Stomach (tissue), 4 donors: ENCODE measurements around the gene CCDC116.

Source experiments
- EP300 ChIP-seq: sonication (generic); formaldehyde crosslinking; IDR thresholded peaks from one replicate; pipeline ENCODE4 v1.6.1; 2017; ENCODE audit warnings: antibody characterized with exemption
- POLR2A ChIP-seq, 4 donors: fragments of 450-650 bp; IDR thresholded peaks; one replicate each; pipeline ENCODE4 v1.6.1; 2016; ENCODE audit warnings: antibody characterized with exemption in 4 of 4, control low read depth in 2 of 4, mild to moderate bottlenecking in 1 of 4, moderate library complexity in 1 of 4
- POLR2AphosphoS5 ChIP-seq, 3 donors: sonication (generic); formaldehyde crosslinking; IDR thresholded peaks; one replicate each; pipeline ENCODE4 v1.6.1; 2016; ENCODE audit warnings: antibody characterized with exemption in 3 of 3
- TF ChIP-seq, protein P1 (sequence below), 7 experiments: fragments of 450-650 bp in 4 of 7; fragments of 200-600 bp in 3 of 7; sonication (generic) in 3 of 7; IDR thresholded peaks; one replicate each; pipeline ENCODE4 v1.5.1; 2016 to 2019; ENCODE audit warnings: antibody characterized with exemption in 7 of 7, control low read depth in 2 of 7, mild to moderate bottlenecking in 1 of 7

DNA sequence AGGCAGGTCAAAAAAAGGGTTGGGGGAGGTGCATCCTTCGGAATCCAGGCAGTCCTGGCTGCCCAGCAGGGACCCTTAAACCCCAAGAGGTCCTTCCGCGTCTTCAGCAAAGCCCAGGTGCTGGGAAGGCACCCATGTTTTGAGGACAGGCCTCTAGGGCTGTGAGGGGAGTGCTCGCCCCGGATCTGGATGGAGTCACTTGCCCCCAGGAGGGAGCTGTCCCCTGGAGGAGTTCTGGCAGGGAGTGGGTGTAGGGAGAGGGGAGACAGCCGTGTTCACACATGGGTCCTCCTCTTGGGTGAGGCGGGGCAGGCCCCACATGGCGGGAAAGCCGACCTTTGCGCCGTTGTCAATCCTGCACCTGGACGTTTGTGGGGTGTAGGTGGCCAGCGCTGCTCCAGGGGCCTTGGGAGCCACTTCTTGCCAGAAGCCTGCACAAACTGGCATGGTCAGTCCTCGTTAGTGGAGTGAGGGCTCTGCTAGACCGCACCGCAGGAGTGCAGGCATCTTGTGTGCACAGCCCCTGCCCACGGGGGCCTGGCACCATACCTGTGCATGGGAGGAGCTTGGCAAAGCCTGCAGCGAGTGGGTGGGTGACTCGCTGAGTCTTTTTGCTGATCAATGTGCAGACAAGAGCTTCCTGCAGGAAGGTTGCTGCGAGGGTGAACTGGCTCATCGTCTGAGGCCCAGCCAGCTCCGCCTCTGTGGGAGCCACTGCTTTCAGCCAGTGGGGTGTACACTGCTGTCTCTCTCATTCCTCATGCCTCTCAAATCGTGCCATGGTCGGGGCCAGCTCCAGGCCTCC lies 49.2 kb downstream of the CCDC116 start:
- TF ChIP-seq, protein P1, sequence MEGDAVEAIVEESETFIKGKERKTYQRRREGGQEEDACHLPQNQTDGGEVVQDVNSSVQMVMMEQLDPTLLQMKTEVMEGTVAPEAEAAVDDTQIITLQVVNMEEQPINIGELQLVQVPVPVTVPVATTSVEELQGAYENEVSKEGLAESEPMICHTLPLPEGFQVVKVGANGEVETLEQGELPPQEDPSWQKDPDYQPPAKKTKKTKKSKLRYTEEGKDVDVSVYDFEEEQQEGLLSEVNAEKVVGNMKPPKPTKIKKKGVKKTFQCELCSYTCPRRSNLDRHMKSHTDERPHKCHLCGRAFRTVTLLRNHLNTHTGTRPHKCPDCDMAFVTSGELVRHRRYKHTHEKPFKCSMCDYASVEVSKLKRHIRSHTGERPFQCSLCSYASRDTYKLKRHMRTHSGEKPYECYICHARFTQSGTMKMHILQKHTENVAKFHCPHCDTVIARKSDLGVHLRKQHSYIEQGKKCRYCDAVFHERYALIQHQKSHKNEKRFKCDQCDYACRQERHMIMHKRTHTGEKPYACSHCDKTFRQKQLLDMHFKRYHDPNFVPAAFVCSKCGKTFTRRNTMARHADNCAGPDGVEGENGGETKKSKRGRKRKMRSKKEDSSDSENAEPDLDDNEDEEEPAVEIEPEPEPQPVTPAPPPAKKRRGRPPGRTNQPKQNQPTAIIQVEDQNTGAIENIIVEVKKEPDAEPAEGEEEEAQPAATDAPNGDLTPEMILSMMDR (IDR thresholded peaks at IDR 0.05), result no peak
- TF ChIP-seq POLR2AphosphoS5 (IDR thresholded peaks at IDR 0.05), result no peak
- no peak for TF ChIP-seq POLR2A (IDR thresholded peaks at IDR 0.05)
- TF ChIP-seq EP300, result no peak
